ENCODE measurements around the gene YDJC. TPM values are rescaled to one million over a fixed set of nuclear protein-coding genes. Genes with fewer than 3 reads are reported as not detected.
"Not testable (repeated sequence)": the region's sequence is repeated elsewhere in the genome, so short reads cannot be mapped to it uniquely, and the experiment has no call there.

YDJC gene, protein sequence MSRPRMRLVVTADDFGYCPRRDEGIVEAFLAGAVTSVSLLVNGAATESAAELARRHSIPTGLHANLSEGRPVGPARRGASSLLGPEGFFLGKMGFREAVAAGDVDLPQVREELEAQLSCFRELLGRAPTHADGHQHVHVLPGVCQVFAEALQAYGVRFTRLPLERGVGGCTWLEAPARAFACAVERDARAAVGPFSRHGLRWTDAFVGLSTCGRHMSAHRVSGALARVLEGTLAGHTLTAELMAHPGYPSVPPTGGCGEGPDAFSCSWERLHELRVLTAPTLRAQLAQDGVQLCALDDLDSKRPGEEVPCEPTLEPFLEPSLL
- total RNA-seq (10 to 100 TPM; 28.3 to 31.0 TPM), total RNA-seq (21.1 to 34.5 reads per million in 2 donors)

DNA sequence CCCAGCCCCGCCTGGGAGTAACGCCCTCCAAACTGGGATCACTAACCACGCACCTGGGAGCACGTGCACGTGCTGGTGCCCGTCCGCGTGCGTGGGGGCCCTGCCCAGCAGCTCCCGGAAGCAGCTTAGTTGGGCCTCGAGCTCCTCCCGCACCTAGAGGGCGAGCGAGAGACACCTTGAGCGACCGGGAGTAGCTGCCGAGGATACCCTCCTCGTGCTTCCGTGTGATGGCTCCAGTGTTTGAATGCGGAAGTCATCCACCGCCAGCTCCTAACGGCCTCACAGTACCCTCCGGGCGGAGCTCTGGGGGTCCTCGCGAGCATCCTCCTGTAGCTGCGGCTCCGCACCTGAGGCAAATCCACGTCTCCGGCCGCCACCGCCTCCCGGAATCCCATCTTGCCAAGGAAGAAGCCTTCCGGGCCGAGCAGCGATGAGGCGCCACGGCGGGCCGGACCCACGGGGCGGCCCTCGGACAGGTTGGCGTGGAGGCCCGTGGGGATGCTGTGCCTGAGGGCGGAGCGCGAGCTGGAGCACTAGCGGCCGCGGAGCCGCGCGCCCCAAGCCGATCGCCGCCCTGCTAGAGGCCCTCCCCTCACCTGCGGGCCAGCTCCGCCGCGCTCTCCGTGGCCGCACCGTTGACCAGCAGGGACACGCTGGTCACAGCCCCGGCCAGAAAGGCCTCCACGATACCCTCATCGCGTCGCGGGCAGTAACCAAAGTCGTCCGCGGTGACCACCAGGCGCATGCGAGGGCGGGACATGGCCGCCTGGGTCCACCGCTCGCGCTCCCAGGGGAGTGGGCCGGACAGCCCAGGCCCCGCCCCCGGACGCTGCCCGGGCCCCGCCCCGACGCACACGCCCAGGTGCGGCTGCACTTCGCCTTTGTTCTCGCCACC is at the start of gene YDJC:
Gene YDJC (minus strand): TSS at position 768 of the 895 bp plus-strand sequence. CDS start 8 bp downstream, at position 760.
- DNase-seq (peak; percentile 92 to 98 (median 95)), ATAC-seq (peak; percentile 84)
- peaks cover 2% of the 10 kb centered on the region for H3K36me3 Mint-ChIP-seq (ENCODE audit: low read depth)
- H3K27ac Mint-ChIP-seq = peak within 1 kb of the TSS; percentile 63
- peaks cover 26% of the 10 kb centered on the region for H3K4me1 Mint-ChIP-seq
- H3K9me3 ChIP-seq (ENCODE audit: control insufficient read depth, low read length, poor library complexity, severe bottlenecking) = no peaks in the 10 kb centered on the region
- H3K27me3 Mint-ChIP-seq = no peaks in the 10 kb centered on the region
- H3K4me3 Mint-ChIP-seq = peak within 1 kb of the TSS; percentile 92

GRCh38 chr22:21679383-21679782 is 49.6 kb upstream of the YDJC start:
- ATAC-seq (no peak), DNase-seq (no peak)
- no peak overlapping the region for H3K27ac Mint-ChIP-seq
- no peaks in the 10 kb centered on the region for H3K9me3 ChIP-seq (ENCODE audit: control insufficient read depth, low read length, poor library complexity, severe bottlenecking)
- H3K27me3 Mint-ChIP-seq = no peaks in the 10 kb centered on the region
- H3K4me1 Mint-ChIP-seq = peaks cover 2% of the 10 kb centered on the region
- H3K4me3 Mint-ChIP-seq = no peak overlapping the region
- peaks cover 2% of the 10 kb centered on the region for H3K36me3 Mint-ChIP-seq (ENCODE audit: low read depth)

- not testable (repeated sequence) for H3K27me3 Mint-ChIP-seq; H3K4me3 Mint-ChIP-seq; H3K36me3 Mint-ChIP-seq (ENCODE audit: low read depth); H3K4me1 Mint-ChIP-seq; H3K27ac Mint-ChIP-seq; DNase-seq; H3K9me3 ChIP-seq (ENCODE audit: control insufficient read depth, low read length, poor library complexity, severe bottlenecking); ATAC-seq
Measured at GRCh38 chr22:21678842-21679241, 49.0 kb upstream of the YDJC start.

DNA sequence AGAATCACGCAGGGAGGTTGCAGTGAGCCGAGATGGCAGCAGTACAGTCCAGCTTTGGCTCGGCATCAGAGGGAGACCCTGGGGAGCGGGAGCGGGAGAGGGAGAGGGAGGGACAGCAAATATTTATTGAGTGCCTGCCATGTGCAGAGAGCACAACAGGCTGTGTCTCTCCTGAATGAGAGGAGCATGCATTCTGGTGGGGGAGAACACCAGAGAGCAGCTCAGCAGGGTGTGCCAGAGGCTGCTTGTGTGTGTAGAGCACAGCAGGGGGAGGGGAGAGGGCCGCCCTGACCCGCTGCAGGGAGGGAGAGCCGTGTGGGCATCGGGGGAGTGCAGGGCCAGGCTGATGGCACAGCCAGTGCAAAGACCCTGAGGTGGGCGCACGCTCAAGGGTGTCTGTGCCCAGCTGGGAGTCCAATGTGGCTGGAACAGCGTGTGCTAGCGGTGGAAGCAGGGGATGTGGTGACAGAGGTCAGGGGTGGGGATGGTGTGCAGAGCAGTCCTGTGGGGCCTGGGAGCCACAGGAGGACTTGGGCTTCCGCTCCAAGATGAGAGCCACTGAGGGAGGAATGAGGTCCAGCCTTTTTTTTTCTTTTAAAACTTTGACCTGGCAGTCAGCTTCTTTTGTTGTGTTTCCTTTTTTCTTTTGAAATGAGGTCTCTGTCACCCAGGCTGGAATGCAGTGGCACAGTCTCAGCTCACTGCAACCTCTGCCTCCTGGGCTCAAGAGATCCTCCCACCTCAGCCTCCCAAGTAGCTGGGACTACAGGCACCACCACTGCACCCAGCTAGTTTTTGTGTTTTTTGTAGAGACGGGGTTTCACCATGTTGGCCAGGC is 48.0 kb upstream of the YDJC start:
- DNase-seq = no peak
- no peak for ATAC-seq
- no peak overlapping the region for H3K4me3 Mint-ChIP-seq
- no peak overlapping the region for H3K27ac Mint-ChIP-seq
- H3K27me3 Mint-ChIP-seq = no peaks in the 10 kb centered on the region
- H3K9me3 ChIP-seq (ENCODE audit: control insufficient read depth, low read length, poor library complexity, severe bottlenecking) = no peaks in the 10 kb centered on the region
- H3K4me1 Mint-ChIP-seq = peaks cover 5% of the 10 kb centered on the region
- peaks cover 2% of the 10 kb centered on the region for H3K36me3 Mint-ChIP-seq (ENCODE audit: low read depth)

GRCh38 chr22:21674638-21675245 is 44.9 kb upstream of the YDJC start:
- Mint-ChIP-seq H3K4me1 (peaks cover 7% of the 10 kb centered on the region), H3K4me3 (no peak overlapping the region), H3K36me3 (ENCODE audit: low read depth) (peaks cover 2% of the 10 kb centered on the region), H3K27me3 (no peaks in the 10 kb centered on the region), H3K27ac (no peak overlapping the region)
- H3K9me3 ChIP-seq (ENCODE audit: control insufficient read depth, low read length, poor library complexity, severe bottlenecking) = no peaks in the 10 kb centered on the region
- ATAC-seq (no peak), DNase-seq (no peak)

GRCh38 chr22:21673534-21674321 is 43.9 kb upstream of the YDJC start:
- Mint-ChIP-seq H3K4me3 (no peak overlapping the region), H3K36me3 (ENCODE audit: low read depth) (peaks cover 2% of the 10 kb centered on the region), H3K4me1 (peaks cover 11% of the 10 kb centered on the region), H3K27ac (no peak overlapping the region), H3K27me3 (no peaks in the 10 kb centered on the region)
- ATAC-seq = no peak
- no peak for DNase-seq
- no peaks in the 10 kb centered on the region for H3K9me3 ChIP-seq (ENCODE audit: control insufficient read depth, low read length, poor library complexity, severe bottlenecking)

GRCh38 chr22:21672107-21672629 is 42.3 kb upstream of the YDJC start:
- Mint-ChIP-seq H3K27ac (no peak overlapping the region), H3K27me3 (no peaks in the 10 kb centered on the region)
- ATAC-seq = no peak

GRCh38 chr22:21669026-21669425 is 39.2 kb upstream of the YDJC start:
- H3K4me1 Mint-ChIP-seq = peaks cover 24% of the 10 kb centered on the region
- no peaks in the 10 kb centered on the region for H3K27me3 Mint-ChIP-seq
- peaks cover 2% of the 10 kb centered on the region for H3K36me3 Mint-ChIP-seq (ENCODE audit: low read depth)
- no peaks in the 10 kb centered on the region for H3K9me3 ChIP-seq (ENCODE audit: control insufficient read depth, low read length, poor library complexity, severe bottlenecking)
- H3K27ac Mint-ChIP-seq = peak overlapping the region; percentile 84
- no peak for DNase-seq
- no peak overlapping the region for H3K4me3 Mint-ChIP-seq
- ATAC-seq = no peak

More at GRCh38 chr22:21672107-21672629, 42.3 kb upstream of the YDJC start:
- no peak for DNase-seq
- peaks cover 2% of the 10 kb centered on the region for H3K36me3 Mint-ChIP-seq (ENCODE audit: low read depth)
- H3K4me3 Mint-ChIP-seq = no peak overlapping the region
- H3K9me3 ChIP-seq (ENCODE audit: control insufficient read depth, low read length, poor library complexity, severe bottlenecking) = no peaks in the 10 kb centered on the region
- H3K4me1 Mint-ChIP-seq = peaks cover 15% of the 10 kb centered on the region

- ATAC-seq (no peak), DNase-seq (no peak)
- H3K9me3 ChIP-seq (ENCODE audit: control insufficient read depth, low read length, poor library complexity, severe bottlenecking) = no peaks in the 10 kb centered on the region
- peaks cover 22% of the 10 kb centered on the region for H3K4me1 Mint-ChIP-seq
- H3K27ac Mint-ChIP-seq = peak overlapping the region; percentile 95
- H3K4me3 Mint-ChIP-seq = peak overlapping the region; percentile 99
- H3K36me3 Mint-ChIP-seq (ENCODE audit: low read depth) = no peaks in the 10 kb centered on the region
- H3K27me3 Mint-ChIP-seq = no peaks in the 10 kb centered on the region
Measured at GRCh38 chr22:21666786-21667185, 37.0 kb upstream of the YDJC start.

DNA sequence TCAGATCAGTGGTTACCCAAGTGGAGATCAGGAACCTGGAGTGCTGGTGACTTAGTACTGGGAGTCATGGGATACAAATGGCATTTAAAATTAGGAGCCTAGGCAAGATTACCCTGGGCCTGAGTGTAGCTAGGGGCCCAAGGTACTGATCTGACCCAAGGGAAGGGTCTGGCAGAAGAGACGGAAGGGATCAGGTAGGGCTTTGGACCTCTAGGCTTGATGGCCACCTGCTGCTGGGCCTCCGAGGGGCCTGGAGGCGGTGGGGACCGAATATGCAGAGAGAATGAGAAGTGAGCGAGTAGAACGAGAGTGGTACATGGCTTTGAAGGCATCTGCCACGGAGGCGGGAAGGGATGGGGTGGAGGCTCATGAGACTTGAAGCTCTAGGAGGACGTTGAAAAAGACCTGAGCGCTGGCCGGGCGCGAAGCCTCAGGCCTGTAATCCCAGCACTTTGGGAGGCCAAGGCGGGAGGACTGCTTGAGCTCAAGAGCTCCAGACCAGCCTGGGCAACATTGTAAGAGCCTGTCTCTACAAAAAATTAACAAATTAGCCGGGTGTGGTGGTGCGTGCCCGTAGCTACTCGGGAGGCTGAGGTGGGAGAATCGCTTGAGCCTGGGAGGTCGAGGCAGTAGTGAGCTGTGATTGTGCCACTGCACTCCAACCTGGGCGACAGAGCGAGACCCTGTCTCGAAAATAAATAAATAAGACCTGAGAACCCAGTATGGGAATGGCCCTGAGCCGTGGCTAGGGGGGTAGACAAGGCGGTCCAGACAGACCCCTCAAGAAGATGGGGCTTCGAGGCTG is 35.4 kb upstream of the YDJC start:
- Mint-ChIP-seq H3K36me3 (ENCODE audit: low read depth) (no peaks in the 10 kb centered on the region), H3K4me1 (peaks cover 22% of the 10 kb centered on the region), H3K4me3 (peak overlapping the region; percentile 99), H3K27me3 (no peaks in the 10 kb centered on the region), H3K27ac (peak overlapping the region; percentile 95)
- no peaks in the 10 kb centered on the region for H3K9me3 ChIP-seq (ENCODE audit: control insufficient read depth, low read length, poor library complexity, severe bottlenecking)
- no peak for ATAC-seq
- no peak for DNase-seq

- ATAC-seq (no peak), DNase-seq (no peak)
- H3K27ac Mint-ChIP-seq = no peak overlapping the region
- peak overlapping the region; percentile 47 for H3K4me3 Mint-ChIP-seq
- H3K4me1 Mint-ChIP-seq = peaks cover 16% of the 10 kb centered on the region
- H3K9me3 ChIP-seq (ENCODE audit: control insufficient read depth, low read length, poor library complexity, severe bottlenecking) = no peaks in the 10 kb centered on the region
- no peaks in the 10 kb centered on the region for H3K36me3 Mint-ChIP-seq (ENCODE audit: low read depth)
- no peaks in the 10 kb centered on the region for H3K27me3 Mint-ChIP-seq
Measured at GRCh38 chr22:21663738-21664137, 33.9 kb upstream of the YDJC start.
